AG04450 (cell line): ENCODE data around the gene PGA3. TPM values are rescaled to one million over a fixed set of nuclear protein-coding genes. Genes with fewer than 3 reads are reported as not detected.
"Not testable (repeated sequence)": the region's sequence is repeated elsewhere in the genome, so short reads cannot be mapped to it uniquely, and the experiment has no call there.

ENCODE experiments used
- CTCF ChIA-PET: fragments of 300-600, 350-600 bp; formaldehyde crosslinking; extraction: SDS; loops from one replicate; lab custom pipeline; 2022; ENCODE audit warnings: antibody characterized with exemption, inconsistent platforms; lab: Charles Lee
- POLR2A ChIA-PET: fragments of 350-600 bp; formaldehyde crosslinking; extraction: SDS; loops from one replicate; lab custom pipeline; 2021; ENCODE audit warnings: antibody characterized with exemption, inconsistent platforms; lab: Yijun Ruan, JAX
- DNase-seq: peaks from one replicate; pipeline ENCODE4 v3.0.0-alpha.2; 2011; ENCODE audit warnings: low read depth, low spot score
- H3K27ac ChIP-seq: one replicate; pipeline ENCODE4 v1.5.1; 2012; ENCODE audit warnings: low read depth, low read length, control low read depth
- H3K27me3 ChIP-seq: one replicate; pipeline ENCODE4 v1.6.0; 2012; ENCODE audit warnings: low read length; ENCODE audit not compliant: control insufficient read depth, insufficient read depth
- H3K4me3 ChIP-seq: 2 replicates; pipeline ENCODE4 v1.5.1; 2011; ENCODE audit warnings: mild to moderate bottlenecking, low read depth, low read length, control low read depth
- H3K9me3 ChIP-seq: 2 replicates; pipeline ENCODE4 v1.5.1; 2012; ENCODE audit warnings: low read length; ENCODE audit not compliant: control insufficient read depth, insufficient read depth
- polyA plus RNA-seq: library from polyadenylated mRNA; depleted of rRNA; stranded (reverse); fragments of >200 nt; gene quantifications from 2 replicates; pipeline ENCODE4 v1.2.3, GENCODE V29; 2011

PGA3 gene
- polyA plus RNA-seq, 1 experiment = 1.8 TPM

DNA sequence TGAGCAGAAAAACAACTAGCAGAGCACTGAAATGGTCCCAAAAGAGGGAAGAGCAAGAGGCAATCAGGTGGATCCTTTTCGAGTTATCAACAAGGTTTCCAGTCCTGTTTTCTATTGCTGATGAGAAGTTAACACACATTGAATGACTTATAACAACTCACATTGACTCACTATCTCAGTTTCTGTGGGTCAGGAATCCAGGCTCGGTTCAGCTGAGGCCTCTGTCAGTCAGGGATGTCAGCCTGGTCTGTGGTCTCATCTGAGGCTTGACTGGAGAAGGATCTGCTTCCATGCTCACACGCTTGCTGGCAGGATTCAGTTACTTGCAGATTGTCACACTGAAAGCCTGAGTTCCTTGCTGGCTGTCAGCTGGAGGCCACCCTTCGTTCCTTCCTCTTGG is 33.8 kb downstream of the PGA3 start:
- H3K27ac ChIP-seq, H3K9me3 ChIP-seq, POLR2A ChIA-PET, DNase-seq, H3K4me3 ChIP-seq, CTCF ChIA-PET, H3K27me3 ChIP-seq: not testable (repeated sequence)

DNA sequence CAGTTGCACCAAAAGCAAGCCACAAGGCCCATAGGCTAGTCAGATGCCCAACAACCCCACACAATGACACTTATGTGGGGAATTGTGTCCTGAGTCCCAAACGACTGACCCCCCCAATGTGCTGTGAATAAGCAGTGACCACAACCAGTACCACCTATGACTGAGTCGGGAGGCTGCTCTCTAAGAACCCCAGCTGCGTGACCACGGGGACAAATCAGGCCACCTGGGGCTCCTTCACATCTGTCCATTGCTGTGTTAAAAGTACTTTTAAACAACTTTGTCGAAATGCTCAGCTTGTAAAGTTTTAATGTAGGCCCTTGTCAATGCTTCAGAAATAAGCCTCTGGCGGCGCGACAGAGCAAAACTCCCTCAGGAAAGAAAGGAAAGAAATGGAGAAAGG is 37.0 kb downstream of the PGA3 start:
- H3K27me3 ChIP-seq, DNase-seq, H3K4me3 ChIP-seq, POLR2A ChIA-PET, H3K9me3 ChIP-seq, H3K27ac ChIP-seq, CTCF ChIA-PET: not testable (repeated sequence)

DNA sequence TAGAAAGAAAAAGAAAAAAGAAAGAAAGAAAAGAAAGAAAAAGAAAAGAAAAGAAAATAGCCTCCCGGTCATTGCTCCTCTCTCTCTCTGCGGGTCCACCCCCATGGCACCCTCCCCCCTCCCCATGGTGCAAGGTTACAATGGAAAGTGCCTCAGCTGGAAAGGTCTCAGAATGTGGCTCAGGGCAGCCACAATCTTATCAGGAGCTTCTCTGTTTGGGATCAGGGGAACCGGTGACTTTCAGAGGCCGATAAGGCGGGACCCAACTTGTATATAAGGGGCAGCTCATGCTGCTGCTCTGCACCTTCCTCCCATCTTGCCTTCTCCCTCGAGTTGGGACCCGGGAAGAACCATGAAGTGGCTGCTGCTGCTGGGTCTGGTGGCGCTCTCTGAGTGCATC is 37.6 kb downstream of the PGA3 start, which contains the start of gene PGA5:
PGA5 (plus strand) TSS at position 301 of the 400 bp plus-strand sequence; CDS start at position 353, 52 bp downstream.
- POLR2A ChIA-PET, CTCF ChIA-PET: not testable (repeated sequence)

DNA sequence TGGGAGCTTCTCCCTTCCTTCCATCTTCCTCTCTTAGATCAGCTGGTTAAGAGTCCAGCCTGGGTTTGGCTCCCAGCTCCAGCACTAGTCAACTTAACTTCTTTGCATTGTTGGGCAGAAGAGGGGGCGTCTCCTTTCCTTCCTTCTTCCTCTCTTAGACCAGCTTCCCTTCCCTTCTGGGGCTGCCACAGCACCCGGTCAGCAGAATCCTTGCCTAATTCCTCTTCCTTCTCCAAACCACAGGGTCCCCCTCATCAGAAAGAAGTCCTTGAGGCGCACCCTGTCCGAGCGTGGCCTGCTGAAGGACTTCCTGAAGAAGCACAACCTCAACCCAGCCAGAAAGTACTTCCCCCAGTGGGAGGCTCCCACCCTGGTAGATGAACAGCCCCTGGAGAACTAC is 38.2 kb downstream of the PGA3 start:
- POLR2A ChIA-PET, H3K27ac ChIP-seq, DNase-seq, CTCF ChIA-PET, H3K27me3 ChIP-seq, H3K9me3 ChIP-seq, H3K4me3 ChIP-seq: not testable (repeated sequence)

More for the DNA sequence above, 37.6 kb downstream of the PGA3 start, which contains the start of gene PGA5:
- not testable (repeated sequence) for H3K27me3 ChIP-seq, DNase-seq, H3K27ac ChIP-seq, H3K9me3 ChIP-seq, H3K4me3 ChIP-seq

DNA sequence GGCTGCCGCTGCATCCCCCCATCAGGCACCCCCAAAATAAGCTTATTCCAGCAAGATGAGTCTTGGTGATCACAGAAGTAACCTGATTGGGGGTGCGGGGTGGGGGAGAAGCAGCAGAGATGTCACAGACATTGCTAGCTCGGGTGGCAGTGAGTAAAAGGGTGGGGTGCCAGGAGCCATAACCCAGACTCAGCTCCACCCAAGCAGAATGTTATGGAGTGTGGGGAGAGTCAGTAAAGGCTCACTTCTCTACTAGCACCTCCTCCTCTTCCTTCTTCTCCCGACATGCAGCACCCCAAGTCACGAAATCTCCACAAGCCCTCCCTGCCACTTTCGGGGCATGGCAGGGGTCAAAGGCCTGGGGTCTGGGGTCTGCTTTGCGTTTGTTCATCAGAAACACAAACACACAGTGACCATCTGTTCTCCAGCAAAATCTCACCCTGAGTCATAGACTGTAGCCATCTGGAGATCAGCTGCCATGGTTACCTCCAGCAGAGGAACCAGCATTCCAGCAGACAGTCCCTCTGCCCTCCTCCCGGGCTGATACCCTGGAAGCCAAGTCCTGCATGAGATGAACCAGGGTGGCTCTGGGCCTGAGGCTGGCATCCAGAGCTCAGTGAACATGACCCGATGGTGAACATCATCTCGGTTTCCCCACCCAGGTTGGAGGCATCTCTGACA is 42.1 kb downstream of the PGA3 start:
- CTCF ChIA-PET, H3K9me3 ChIP-seq, H3K27me3 ChIP-seq, H3K27ac ChIP-seq, POLR2A ChIA-PET, DNase-seq, H3K4me3 ChIP-seq: not testable (repeated sequence)

DNA sequence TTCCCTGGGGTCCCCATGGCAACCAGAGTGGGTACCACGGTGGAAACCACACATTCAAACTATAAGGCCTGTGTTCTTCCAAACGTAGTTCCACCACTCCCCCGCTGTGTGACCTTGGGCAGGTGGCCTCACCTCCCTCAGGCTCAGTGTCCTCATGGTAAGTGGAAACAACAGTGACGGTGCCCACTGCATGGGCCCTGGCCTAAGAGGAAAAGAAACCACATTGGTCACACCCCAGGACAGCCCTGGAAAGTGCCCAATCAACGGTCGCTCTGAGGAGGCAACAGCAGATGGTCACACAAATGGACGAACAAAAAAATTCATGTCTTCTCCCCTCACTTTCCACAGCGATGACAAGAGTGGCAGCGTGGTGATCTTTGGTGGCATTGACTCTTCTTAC is 44.8 kb downstream of the PGA3 start:
- POLR2A ChIA-PET, CTCF ChIA-PET, DNase-seq, H3K9me3 ChIP-seq, H3K4me3 ChIP-seq, H3K27ac ChIP-seq: not testable (repeated sequence)
- peaks cover 11% of the 10 kb centered on the region for H3K27me3 ChIP-seq

DNA sequence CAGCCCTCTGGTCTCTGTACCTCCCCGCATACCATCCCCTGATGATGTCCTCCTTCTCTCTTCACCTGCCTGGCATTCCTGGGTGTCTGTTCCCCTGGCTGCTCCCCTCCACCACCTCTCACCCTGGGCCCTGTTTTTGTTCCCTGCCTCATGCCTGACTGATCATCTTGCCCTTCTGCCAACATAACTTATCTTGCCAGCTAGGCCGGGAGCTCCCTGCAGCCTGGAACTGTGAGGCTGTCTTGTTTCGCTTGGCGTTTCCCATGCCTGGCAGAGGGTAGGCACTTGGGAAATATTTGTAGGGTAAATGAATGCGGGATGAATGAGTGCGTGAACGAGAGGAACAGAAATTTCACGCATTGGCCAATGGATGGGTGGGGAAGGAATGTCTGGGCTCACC is 45.9 kb downstream of the PGA3 start:
- CTCF ChIA-PET, H3K27ac ChIP-seq, H3K4me3 ChIP-seq, POLR2A ChIA-PET, H3K9me3 ChIP-seq, DNase-seq: not testable (repeated sequence)
- H3K27me3 ChIP-seq = peaks cover 11% of the 10 kb centered on the region

DNA sequence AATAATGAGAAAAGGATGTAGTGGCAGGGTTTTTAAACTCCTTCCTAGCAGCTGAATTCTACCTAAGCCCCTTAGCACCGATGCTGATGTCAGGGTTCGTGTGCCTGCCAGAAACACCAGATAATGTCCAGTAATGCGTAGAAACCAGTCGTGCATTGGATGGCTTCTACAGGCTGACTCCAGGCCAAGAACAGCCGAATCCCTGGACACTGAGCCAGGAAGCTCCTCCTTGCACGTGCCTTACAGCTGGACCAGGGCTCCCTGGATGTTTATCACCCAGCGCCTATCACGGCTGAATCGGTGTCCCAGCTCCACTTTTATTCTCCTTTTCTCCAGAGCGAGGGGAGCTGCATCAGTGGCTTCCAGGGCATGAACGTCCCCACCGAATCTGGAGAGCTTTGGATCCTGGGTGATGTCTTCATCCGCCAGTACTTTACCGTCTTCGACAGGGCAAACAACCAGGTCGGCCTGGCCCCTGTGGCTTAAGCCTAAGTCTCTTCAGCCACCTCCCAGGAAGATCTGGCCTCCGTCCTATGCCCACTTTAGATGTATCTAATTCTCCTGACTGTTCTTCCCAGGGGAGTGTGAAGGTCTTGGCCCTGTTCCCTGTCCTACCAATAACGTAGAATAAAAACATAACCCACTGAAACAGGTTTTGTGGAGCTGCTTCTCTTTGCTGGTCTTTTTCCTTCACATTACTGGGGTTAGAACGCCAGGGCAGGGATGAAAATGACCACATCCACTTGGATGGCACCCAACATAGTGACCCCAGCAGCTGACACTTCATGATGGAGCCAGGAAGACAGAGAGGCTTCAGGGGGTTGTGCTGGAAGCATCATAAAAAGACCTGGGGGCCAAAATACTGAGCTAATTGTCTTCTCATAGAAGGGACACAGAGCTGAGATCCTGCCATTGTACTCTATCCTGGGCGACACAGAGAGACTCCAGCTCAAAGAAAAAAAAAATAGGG is 47.8 kb downstream of the PGA3 start:
- CTCF ChIA-PET = interaction anchor here (0.6 to 1.9 kb wide), 5 partner anchors 9 to 141 kb away, joined by 3 to 5 read pairs (median 4); partner anchors contain the start of genes TMEM216 and VWCE
- H3K4me3 ChIP-seq, POLR2A ChIA-PET, H3K9me3 ChIP-seq, H3K27ac ChIP-seq, DNase-seq: not testable (repeated sequence)
- H3K27me3 ChIP-seq = peaks cover 11% of the 10 kb centered on the region

DNA sequence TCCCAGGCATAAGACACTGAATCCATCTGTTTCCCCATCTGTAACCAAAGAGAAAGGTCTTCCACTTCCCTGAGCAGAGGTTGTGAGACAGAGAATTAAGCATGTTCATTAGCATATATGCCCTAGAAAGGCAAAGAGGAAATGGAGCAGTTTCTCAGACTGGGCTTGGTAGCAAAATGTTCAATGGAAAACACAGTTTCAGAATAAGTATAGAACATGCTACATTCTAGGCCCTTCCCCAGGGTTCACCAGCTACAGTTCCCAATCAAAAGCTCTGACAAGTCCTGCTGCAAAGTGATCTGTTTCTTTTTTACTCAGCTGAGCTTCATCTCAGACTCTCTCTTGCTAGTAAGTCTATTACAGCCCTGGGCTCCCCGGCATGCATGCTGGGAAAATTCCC is 49.0 kb downstream of the PGA3 start:
- not testable (repeated sequence) for DNase-seq, H3K4me3 ChIP-seq, H3K27ac ChIP-seq, H3K9me3 ChIP-seq
- ChIA-PET POLR2A (interaction anchor here (0.6 kb wide), 1 partner anchor 130 kb away, joined by 3 read pairs; no protein-coding TSS in a partner anchor), CTCF (interaction anchor here (0.6 to 1.9 kb wide), 4 partner anchors 43 to 140 kb away, joined by 3 to 5 read pairs (median 4); partner anchors contain the start of genes TMEM216 and VWCE)
- H3K27me3 ChIP-seq = peaks cover 11% of the 10 kb centered on the region
